GM19467 (cell line): ENCODE measurements around the gene POLN.

ENCODE experiments used
- ATAC-seq: cut with Tn5 transposase; IDR thresholded peaks from one replicate; pipeline ENCODE4 v1.9.1; 2021; ENCODE audit warnings: mild to moderate bottlenecking, moderate library complexity; ENCODE audit not compliant: unreplicated experiment

POLN gene

DNA sequence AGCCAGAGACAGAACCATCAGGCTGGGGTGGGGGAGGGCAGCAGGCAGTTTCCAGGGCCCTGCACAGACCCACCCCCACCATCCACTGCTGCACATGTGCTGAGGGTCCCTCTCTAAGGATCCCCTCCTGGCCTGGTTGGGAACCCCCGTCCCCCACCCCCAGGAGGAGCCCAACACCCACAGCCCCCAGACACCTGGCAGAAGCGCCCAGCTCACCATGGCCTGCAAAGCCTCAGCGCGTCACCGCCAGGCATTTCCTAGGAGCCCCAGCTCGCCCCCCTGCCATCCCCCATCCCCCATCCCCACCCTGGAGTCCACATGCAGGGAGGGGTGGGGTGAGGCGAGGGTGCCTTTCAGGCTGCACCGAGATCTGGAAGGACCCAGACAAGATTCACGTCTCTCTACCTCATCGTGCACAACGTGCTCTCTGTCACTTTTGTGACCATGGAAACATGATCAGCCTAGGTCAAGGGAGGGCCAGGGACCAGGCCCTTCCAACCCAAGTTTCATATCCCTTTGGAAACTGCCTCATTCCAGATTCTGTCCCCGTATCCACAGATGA, 10.7 kb upstream of the POLN start:
- ATAC-seq, result no peak

DNA sequence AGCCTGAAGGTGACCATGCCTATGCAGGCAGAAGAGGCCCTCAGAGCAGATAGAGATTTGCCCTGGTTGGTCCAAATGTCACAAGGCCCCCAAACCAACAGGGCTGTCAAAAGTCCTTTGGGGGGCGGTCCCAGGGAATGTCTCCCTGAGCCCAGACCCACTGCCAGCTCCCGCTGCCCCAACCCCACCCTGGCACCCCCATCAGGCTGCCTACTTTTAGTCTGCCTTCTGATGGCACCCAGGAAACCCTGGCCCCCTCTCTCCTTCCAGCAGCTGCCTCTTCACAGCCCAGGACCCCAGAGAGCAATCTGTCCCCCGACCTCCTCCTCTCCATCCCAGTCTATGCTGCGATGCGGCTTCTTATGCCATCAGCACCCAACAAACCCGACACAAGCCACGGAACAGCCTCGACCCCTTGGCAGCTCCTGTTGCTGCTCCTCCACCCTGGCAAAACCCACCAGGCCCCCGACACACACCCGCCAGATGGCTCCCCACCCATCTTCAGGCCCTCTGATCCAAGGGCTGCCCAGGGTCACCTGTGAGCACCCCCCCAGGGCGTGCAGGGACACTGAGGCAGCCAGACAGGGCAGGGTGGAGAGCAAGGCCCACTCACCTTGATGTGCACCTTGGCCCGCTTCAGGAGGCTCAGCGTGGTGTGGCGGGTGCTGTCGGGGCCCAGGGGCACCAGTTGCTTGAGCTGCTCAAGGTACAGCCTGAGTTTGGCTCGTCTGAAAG, 10.0 kb upstream of the POLN start:
- no peak for ATAC-seq

DNA sequence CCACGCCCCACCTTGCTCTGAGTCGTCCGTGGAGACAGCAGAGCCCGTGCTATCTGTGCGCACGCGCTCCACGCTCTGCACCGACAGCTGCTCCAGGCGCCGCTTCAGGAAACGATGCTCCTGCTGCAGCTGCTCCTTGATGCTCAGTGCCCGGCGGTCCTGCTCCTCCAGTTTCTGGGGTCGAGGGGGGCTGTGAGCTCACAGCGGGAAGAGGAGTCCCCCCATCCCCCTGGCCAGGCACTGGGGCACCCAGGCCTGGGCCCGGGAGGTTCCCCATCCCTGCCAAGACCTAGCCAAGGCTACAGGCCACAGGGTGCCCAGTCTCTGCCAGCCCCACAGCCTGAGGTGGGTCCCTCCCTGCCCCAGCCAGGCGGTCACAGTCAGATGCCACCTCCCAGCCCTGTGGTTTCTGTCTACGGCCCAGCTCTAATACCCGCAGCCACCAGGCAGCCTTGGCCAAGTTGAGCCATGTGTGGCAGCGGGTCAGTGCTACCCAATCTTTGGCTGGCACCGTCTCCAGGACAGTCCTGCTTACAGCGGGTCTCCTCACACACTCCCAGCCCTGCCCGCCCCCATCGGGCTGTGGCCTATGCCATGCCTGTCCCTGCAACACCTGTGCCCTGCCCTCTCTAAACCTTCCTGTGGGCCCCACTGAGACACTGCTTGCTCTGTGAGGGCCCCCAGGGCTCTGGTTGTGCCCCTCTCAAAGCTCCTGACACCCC, 9.3 kb upstream of the POLN start:
- no peak for ATAC-seq

DNA sequence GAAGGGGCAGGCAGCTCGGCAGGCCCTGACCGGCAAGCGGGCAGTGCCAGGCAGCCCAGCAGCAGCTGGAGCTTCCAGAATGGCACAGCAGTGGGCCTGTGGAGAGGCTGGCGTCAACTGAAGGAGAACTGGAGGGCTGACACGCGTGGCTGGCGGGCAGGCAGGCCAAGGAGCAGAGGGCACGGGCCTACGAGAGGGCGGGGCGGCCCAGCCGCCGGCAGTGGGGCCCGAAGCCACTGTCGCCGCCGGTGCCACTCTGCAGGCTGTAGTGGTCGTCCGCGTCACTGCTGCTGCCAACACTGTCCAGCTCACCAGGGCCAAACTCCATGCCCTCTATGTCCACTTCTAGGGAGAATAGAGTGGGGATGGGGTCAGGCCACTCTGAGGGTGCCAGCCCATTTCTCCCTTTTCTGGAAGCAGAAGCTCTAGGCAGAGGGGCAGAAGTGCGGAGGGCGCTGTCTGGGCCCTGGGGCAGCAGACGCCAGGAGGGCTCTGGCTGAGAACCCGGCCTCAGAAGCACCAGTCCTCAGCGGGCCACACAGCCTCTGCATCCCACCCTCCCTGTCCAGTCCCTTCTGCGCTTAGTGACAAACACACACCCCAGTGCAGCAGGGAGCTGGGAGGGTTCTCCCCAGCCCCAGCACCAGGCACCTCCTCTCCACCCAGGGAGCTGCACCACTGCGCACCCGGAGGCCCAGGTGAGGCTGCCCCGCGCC, 8.6 kb upstream of the POLN start:
- no peak for ATAC-seq

DNA sequence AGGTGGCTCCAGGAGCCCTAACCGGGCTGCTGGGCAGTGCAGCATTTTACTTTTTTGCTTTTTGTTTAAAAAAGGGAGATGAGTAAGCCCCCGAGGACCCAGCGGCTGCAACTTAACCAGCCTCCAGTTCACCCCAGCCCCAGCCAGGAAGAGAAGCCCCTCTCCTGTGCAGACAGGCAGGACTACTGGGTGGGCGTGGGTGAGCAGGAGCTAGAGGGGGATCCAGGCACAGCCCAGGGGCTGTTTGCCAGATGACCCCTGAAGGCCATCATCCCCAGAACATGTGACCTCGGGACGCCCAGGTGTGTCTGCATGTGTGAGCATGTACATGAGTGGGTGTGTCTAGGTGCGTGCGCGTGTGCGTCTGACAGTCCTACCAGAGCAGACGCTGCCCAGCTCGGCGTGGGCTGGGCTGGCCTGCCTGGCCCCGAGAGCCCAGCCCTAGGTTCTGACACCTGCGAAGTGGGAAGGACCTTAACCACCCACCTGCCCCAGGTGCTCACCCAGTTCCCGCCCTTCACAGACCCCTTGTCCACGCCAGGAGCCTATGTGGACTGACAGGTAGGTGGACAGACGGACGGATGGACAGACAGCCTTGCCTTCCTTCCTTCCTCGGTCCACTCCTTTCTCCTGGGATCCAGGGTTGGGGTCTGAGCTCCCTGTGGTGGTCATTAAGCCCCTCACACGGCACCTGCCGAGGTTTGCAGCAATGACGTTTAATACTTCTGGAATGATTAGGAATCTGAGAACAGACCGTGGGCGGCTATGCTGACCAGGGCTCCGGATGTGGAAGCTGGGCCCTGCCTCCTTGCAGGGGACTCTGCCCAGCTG, 7.8 kb upstream of the POLN start:
- no peak for ATAC-seq

DNA sequence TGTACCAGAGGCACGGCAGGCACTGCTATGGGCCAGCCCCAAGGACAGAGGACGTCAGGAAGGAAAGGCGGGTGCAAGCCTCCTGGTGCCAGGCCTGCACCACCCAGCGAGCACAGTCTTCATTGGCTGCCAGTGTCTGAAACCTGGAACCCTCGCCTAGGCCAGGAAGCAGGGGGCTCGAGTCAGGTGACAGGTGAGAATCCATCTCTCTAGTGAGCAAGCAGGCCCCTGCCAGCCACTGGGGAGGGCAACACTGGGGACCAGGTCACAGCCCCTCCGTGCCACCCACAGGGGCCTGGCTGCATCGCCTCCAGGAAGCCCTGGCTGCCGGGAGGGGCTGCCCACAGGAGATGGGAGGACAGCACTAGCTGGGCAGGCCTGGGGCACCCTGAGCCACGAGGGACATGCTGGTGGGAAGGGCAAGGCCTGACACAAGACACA, 6.9 kb upstream of the POLN start:
- no peak for ATAC-seq

DNA sequence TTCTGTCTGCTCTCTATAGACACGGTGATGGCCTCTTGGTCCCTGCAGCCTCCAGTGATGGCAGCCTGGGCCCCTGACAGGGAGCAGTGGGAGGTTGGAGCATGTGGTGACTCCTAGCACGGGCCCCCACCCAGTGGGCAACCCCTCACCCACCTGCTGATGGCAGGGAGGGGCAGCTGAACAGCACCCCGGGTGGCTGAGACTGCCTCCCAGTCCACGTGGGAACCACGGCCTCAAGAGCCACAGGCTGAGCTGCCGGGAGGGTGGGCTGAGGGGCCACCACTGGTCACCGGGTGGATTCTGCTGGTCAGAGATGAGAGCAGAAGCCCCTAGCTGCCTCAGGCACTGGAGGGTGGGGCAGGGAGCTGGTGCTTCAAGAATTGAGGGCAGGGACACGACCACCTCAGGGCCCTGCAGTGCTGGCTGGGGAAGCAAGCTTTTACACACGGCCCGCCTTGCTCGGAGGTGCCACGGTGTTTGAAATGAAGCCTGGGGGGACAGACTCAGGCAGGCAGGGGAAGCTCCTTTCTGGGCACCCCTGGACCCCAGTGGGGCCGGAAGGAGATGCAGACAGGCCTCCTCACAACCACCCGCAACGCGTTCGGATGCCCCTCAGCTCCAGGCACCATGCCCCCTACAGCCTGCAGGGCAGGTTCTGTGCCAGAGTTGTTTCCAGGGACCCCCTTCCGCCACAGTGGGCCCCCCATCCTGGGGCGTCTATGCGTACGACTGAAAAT, 6.3 kb upstream of the POLN start:
- no peak for ATAC-seq

DNA sequence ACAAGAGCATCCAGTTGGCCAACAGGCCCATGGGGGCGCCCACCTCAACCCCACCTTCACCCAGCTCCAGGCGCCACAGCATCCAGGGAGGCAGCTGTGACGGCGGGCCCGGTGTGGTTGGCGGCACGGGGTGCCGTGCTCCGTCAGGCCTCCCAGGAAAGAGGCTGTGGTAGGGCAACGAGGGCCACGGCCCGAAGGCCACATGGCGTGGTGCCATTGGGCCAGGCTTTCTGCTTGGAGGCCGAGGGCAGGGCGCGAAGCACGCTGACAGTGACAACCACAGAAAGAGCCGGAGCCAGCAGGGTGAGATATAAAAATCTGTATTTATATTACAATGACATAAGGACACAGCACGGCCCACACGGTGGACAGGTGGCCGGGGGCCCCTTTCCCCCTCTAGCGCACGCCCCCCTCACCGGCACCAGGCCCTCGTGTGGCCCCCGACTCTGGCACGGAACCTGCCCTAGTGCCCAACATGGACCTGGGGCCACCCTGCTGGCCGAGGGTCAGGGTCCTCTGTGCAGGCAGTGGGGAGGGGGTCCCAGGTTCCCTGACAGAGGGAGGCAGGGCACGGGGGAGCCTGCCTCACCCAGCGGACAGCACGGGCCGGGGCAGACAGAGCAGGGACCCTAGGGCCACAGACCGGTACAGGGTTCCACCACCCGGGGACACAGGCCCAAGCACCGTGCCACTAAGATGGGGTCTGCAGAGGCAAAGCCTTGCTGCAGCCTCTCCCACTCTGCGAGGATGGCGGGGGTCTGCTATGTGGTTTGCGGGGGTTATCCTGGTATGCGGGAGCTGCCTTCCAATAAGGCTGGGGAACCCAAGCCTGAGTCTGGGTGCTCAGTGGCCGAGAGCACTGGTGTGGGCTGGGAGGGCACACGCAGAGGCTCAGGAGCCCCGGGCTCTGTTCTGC, 5.5 kb upstream of the POLN start:
- ATAC-seq, result no peak

DNA sequence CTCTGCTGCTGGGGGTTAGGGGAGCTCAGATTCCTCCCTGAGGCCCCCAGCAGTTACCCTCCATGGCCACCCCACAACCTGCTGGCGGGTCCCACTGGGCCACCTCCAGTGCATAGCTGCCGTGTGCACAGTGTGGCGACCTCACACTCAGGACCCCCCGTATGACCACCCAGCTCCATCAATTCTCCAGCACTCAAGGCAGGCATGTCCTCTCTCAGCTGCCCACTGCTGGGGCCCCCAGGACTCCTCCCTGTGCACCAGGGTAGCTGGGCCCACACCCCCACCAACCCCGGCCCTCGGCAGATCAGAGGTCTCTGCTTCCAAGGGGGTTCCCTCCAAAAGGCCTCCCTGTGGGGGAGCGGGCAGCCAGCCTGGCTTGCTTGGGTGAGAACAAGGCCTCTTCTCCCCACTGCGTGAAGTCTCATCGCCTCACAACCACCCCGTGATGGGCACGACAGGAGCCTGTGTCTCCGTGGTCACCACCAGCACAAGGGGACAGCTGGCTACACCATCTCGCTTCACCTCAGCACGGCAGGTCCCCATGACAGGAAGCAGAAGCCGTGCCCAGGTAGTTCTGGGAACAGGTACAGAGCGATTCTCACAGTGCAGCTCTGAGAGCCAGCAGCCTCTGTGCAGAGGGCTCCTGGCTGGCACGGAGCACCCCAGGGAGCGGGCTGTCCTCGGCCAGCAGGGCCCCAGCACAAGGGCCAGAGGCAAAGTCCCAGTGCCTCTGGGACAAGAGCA, 4.6 kb upstream of the POLN start:
- ATAC-seq, result no peak

DNA sequence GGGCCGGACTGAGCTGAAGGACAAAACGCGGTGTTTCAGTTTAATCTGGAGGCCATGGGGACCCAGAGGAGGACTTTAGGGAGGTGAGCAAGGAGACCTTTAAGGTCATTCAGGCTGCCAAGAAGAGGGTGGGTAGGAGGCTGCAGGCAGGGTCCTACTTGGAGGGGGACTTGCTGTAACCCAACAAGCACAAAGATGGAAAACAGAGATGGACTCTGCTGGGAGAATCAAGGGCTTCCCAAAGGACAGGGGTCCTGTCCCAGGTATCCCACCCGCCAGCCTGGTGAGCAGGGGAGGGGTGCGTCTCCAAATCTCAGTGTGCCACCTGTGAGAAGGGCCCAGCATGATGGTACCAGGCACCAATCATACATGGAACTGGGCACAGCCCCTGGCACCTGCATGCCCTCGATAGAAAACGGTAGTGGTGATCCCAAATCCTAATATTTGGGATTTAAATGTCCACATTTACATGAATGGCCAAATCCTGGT, 3.9 kb upstream of the POLN start:
- no peak for ATAC-seq

DNA sequence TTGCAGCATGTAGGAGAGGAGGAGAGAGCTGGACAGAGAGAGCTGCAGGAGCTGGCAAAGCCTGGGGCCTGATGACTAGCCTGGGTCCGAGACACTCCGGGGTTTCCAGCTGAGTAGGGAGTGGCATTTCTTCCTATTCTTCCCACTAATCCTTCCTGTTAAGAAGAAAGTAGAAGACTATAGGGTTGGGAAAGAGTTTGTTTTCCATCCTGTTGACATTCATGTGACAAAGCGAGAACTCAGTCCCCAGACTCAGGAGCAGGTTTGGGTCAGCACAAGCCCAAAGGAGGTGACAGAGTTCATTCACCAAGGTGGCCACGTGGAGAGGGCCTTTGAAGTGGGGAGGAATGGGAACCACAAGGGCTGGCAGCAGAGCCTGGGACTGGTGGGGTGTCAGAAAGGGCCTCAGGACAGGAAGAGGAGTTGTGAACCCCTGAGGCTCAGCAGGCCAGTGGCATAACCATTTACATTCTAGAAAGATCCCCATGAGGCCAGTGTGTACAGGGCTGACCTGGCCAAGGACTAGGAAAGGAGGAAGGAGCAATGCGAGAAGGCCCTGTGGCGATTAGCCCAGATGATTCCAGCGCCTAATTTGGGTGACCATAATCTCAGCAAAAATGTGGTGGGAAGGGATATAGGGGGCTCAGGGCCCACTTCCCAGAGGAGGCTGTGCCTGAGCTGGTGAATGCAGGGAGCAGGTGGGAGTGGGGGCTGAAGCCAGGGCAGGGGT, 3.3 kb upstream of the POLN start:
- ATAC-seq, result no peak

DNA sequence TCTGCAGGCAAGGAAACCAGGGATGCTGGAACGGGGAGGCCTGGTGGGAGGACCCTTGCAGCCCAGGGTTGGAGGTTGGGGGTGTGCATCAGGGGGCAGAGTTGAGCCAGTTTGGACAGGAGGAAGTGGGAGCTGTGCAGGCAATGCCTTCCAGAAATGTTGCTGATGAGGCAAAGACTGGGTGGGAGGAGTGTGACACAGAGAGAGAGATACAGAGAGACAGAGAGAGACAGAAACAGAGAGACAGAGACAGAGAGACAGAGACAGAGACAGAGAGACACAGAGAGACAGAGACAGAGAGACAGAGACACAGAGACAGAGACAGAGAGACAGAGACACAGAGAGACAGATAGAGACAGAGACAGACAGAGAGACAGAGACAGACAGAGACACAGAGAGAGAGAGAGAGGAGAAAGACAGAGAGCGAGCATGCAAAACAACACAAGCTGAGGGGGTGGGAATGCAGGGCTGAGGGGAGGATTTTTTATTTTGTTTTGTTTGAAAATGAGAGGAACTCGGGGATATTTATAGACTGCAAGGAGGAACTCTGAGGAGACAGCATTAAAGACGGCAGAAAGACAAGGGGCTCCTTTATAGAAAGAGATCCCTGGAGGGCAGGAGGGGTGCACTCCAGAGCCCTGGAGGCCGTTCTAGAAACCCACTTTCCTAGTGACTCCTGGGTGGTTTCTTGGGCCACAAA, 1.9 kb upstream of the POLN start:
- no peak for ATAC-seq

DNA sequence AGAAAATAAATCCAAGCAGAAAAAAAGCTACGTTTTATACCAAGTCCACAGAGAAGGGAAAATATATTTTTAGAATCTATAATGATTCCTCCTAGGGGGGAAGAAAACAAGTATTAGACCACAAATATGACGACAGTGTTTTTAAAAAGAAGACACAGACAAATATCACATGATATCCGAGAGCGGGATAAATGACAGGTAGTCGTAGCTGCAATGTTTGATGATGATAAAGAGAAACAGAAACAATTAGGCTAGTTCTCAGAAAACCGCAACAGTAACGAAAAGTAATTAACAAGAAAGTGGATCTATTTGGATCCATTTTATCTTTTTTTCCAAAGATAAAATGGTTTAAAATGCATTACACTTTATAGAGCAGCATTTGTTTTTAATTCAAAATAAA, 918 bp downstream of the POLN start:
- no peak for ATAC-seq

DNA sequence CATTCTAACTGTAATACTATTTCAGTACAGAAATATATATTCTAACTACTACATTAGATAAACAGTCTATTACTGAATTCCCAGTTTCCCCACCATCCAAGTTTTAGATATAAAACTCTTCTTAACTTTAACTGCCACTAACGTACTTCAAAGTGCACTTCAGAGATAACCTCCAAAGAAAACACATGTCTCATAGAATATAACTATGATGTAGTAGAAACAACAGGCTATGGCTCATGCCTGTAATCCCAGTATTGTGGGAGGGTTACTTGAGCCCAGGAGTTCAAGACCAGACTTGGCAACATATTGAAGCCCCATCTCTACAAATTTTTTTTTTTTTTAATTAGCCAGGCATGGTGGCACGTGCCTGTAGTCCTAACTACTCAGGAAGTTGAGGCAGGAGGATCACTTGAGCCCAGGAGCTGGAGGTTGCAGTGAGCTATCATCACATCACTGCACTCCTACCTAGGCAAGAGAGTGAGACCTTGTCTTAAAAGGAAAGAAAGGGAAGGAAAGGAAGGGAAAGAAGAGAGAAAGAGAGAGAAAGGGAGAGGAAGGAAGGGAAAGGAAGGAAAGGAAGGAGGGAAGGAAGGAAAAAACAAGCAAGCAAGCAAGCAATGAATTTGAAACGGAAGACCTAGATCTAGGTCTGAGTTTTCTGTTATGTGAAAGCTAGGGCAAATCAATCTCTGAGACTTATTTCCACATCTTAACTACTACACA, 4.8 kb downstream of the POLN start:
- ATAC-seq, result no peak

DNA sequence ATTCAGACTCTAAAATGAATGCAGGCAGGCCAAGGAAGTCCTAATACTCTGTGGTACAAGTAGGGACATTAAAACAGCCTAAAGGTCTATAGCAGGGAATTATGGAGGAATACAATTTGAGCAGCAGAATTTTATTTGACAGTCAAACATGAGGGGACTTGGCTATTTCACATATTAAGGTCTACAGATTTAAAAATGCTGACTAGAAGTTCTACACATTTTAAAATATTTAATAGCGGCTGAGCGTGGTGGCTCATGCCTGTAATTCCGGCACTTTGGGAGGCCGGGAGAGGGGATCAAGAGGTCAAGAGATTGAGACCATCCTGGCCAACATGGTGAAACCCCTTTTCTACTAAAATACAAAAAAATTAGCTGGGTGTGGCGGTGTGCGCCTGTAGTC, 10.8 kb downstream of the POLN start:
- ATAC-seq, result no peak

DNA sequence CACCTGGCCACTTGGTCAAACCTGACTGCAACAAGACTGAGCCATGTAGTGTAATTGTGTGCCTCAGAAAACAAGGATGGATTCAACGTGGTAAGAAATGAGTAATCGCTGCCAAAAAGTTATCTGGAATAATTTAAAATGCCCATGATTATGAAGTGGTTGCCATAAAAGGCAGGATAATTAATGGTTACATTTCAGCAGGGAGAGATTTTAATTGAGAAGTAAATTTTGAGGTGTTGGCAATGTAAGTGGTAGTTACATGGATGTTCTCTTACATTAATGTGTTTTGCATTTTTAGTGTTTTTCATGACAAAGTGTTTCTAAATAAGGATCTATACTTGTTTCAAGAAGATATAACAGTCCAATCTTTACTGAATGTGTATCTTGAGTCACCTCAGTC, 15.7 kb downstream of the POLN start:
- no peak for ATAC-seq
